Endothelial cell of umbilical vein (primary cell): Measurements from ENCODE around the gene PRPF18. TPM values are rescaled to one million over a fixed set of nuclear protein-coding genes. Genes with fewer than 3 reads are reported as not detected.

Experiments
- BruUV-seq: library from RNA; stranded (reverse); fragments of 400-500 nt; replicated peaks from 2 replicates; lab custom pipeline; 2021; lab: Mats Ljungman, UMichigan
- CTCF ChIA-PET: fragments of 300-600, 350-600 bp; sonication (Branson Sonifier 250); formaldehyde crosslinking; loops from one replicate; lab custom pipeline; 2021; ENCODE audit warnings: antibody characterized with exemption, inconsistent platforms; lab: Charles Lee
- POLR2A ChIA-PET: fragments of 300-600, 350-600 bp; sonication (Branson Sonifier 250); formaldehyde crosslinking; loops from one replicate; lab custom pipeline; 2021; ENCODE audit warnings: antibody characterized with exemption, inconsistent platforms; lab: Charles Lee
- DNase-seq: peaks from one replicate; pipeline ENCODE4 v3.0.0-alpha.2; 2011; ENCODE audit warnings: low read depth, low spot score
- FAIRE-seq: peaks from 2 replicates; lab custom pipeline; 2011; peaks lifted over from hg19 to GRCh38; lab: Jason Lieb, UNC
- H2AFZ ChIP-seq: 2 replicates; pipeline ENCODE4 v1.6.0; 2012; ENCODE audit warnings: low read depth, low read length, control low read depth, inconsistent platforms
- H3K27ac ChIP-seq: 2 replicates; pipeline ENCODE4 v1.5.1; 2011; ENCODE audit warnings: low read depth, mild to moderate bottlenecking, control low read depth, low read length, moderate library complexity; ENCODE audit not compliant: insufficient read depth
- H3K27me3 ChIP-seq, 2 experiments: 2 replicates each; pipeline versions ENCODE4 v1.6.0 to v1.6.1; 2011; ENCODE audit warnings: low read length in 2 of 2, mixed read lengths in 1 of 2; ENCODE audit not compliant: control insufficient read depth in 2 of 2, insufficient read depth in 2 of 2
- H3K36me3 ChIP-seq, 2 experiments: 2 replicates in 1 of 2; 3 replicates in 1 of 2; pipeline ENCODE4 v1.5.1; 2011; ENCODE audit warnings: low read length in 2 of 2, mild to moderate bottlenecking in 1 of 2, moderate library complexity in 1 of 2; ENCODE audit not compliant: control insufficient read depth in 2 of 2, insufficient read depth in 2 of 2; ENCODE audit errors: extremely low read depth in 1 of 2
- H3K4me1 ChIP-seq: 3 replicates; pipeline ENCODE4 v1.5.1; 2011; ENCODE audit warnings: mild to moderate bottlenecking, low read length; ENCODE audit not compliant: control insufficient read depth, insufficient read depth; ENCODE audit errors: extremely low read depth
- H3K4me2 ChIP-seq: 2 replicates; pipeline ENCODE4 v1.6.1; 2011; ENCODE audit warnings: low read length, control low read depth, mixed read lengths; ENCODE audit not compliant: insufficient read depth
- H3K4me3 ChIP-seq, 3 experiments: fragments of 200-600 bp in 1 of 3; sonication (generic), shearing (Covaris generic) in 1 of 3; replicated peaks in 1 of 3; 2 replicates each; pipeline ENCODE4 v1.5.1; 2011 to 2016; ENCODE audit warnings: control low read depth in 3 of 3, low read length in 3 of 3, mild to moderate bottlenecking in 2 of 3, inconsistent platforms in 1 of 3, low read depth in 1 of 3, moderate library complexity in 1 of 3; ENCODE audit not compliant: insufficient read depth in 1 of 3
- H3K79me2 ChIP-seq: 2 replicates; pipeline ENCODE4 v1.6.0; 2012; ENCODE audit warnings: low read length, inconsistent platforms; ENCODE audit not compliant: control insufficient read depth, insufficient read depth
- H3K9ac ChIP-seq: replicated peaks from 2 replicates; pipeline ENCODE3; 2011; ENCODE audit warnings: low read length, control low read depth; ENCODE audit not compliant: insufficient read depth; ENCODE audit errors: extremely low read depth
- H3K9me1 ChIP-seq: replicated peaks from 3 replicates; pipeline ENCODE4 v1.6.0; 2011; ENCODE audit warnings: mild to moderate bottlenecking, low read length; ENCODE audit not compliant: control insufficient read depth, insufficient read depth; ENCODE audit errors: extremely low read depth
- H3K9me3 ChIP-seq: replicated peaks from 2 replicates; pipeline ENCODE4 v1.5.1; 2012; ENCODE audit warnings: low read length, inconsistent platforms; ENCODE audit not compliant: control insufficient read depth, insufficient read depth
- H4K20me1 ChIP-seq: replicated peaks from 2 replicates; pipeline ENCODE3; 2011; ENCODE audit warnings: mild to moderate bottlenecking, low read length; ENCODE audit not compliant: control insufficient read depth, insufficient read depth; ENCODE audit errors: extremely low read depth
- CTCF ChIP-seq, 2 donors: IDR thresholded peaks; 1 replicate in 1 of 2; 2 replicates in 1 of 2; pipeline ENCODE4 v1.5.1; 2011; ENCODE audit warnings: low read length in 2 of 2, mild to moderate bottlenecking in 2 of 2, moderate library complexity in 2 of 2, control low read depth in 1 of 2, inconsistent platforms in 1 of 2, low read depth in 1 of 2; ENCODE audit not compliant: insufficient read depth in 1 of 2; ENCODE audit errors: extremely low read depth in 1 of 2
- EZH2 ChIP-seq: IDR thresholded peaks from 2 replicates; pipeline ENCODE4 v1.6.1; 2012; ENCODE audit warnings: borderline replicate concordance, low read depth, mild to moderate bottlenecking, moderate library complexity, low read length, inconsistent platforms; ENCODE audit not compliant: severe bottlenecking
- FOS ChIP-seq: IDR thresholded peaks from 2 replicates; pipeline ENCODE4 v1.6.1; 2011; ENCODE audit warnings: mild to moderate bottlenecking, low read length, moderate library complexity, borderline replicate concordance; ENCODE audit not compliant: insufficient read depth
- GATA2 ChIP-seq: IDR thresholded peaks from 2 replicates; pipeline ENCODE4 v1.7.0; 2011; ENCODE audit warnings: low read depth, mild to moderate bottlenecking, moderate library complexity, mixed read lengths, low read length; ENCODE audit not compliant: insufficient read length, insufficient read depth
- JUN ChIP-seq: IDR thresholded peaks from 2 replicates; pipeline ENCODE4 v1.6.1; 2011; ENCODE audit warnings: borderline replicate concordance, low read depth; ENCODE audit not compliant: insufficient read length, insufficient read depth
- MAX ChIP-seq: IDR thresholded peaks from 2 replicates; pipeline ENCODE4 v1.6.1; 2011; ENCODE audit not compliant: insufficient read depth, insufficient read length
- MYC ChIP-seq: IDR thresholded peaks from one replicate; pipeline ENCODE4 v1.6.1; 2011; ENCODE audit warnings: mild to moderate bottlenecking, low read depth, low read length
- POLR2A ChIP-seq: IDR thresholded peaks from 2 replicates; pipeline ENCODE4 v1.6.1; 2012; ENCODE audit warnings: low read depth, mild to moderate bottlenecking, control low read depth, low read length
- POLR2AphosphoS5 ChIP-seq: IDR thresholded peaks from 2 replicates; pipeline ENCODE4 v1.6.1; 2012; ENCODE audit warnings: low read depth, mild to moderate bottlenecking, control low read depth, low read length, moderate library complexity; ENCODE audit not compliant: insufficient read depth
- dilution Hi-C: fragments of 300-500 bp; cut with MboI; formaldehyde crosslinking; loops from one replicate; pipeline ENCODE4 v1.15.0; 2019; ENCODE audit warnings: low sequenced_read_pairs; ENCODE audit not compliant: extremely low pct_ligation_motif_present
- intact Hi-C: fragments of 100-400 bp; cut with micrococcal nuclease; formaldehyde crosslinking; loops from one replicate; pipeline ENCODE4 v1.10.0; 2022
- polyA plus RNA-seq, 4 experiments: library from polyadenylated mRNA; depleted of rRNA in 3 of 4; stranded (reverse) in 3 of 4; unstranded in 1 of 4; fragments of >200 nt; gene quantifications; 2 replicates each; pipeline versions ENCODE4 v1.2.1 to v1.2.3, GENCODE V29; 2011 to 2012; ENCODE audit warnings: missing spikeins in 1 of 4
- total RNA-seq: library from RNA; stranded (reverse); gene quantifications from 2 replicates; pipeline ENCODE4 v1.2.3, GENCODE V29; 2021

PRPF18 gene
- total and polyA plus RNA-seq, 2 donors (not counting 3 experiments of a cell fraction or from before 2014, with no cell fraction given) = 7.3 to 21.0 TPM

- TF ChIP-seq MYC (no peak), EZH2 (no peak), POLR2AphosphoS5 (no peak), POLR2A (no peak), FOS (no peak), MAX (no peak), CTCF (IDR thresholded peaks at IDR 0.05; ENCODE audit: extremely low read depth in 1 of 2, insufficient read depth in 1 of 2, low read depth in 1 of 2, low read length in 2 of 2) (no peak), GATA2 (no peak), JUN (no peak)
- intact Hi-C loops = loop anchor here (2.0 to 5.0 kb wide), 3 partner anchors 48 to 96 kb away; no protein-coding TSS in a partner anchor
These were observed 74.5 kb downstream of the PRPF18 start for GRCh38 chr10:13661256-13661655.

More at GRCh38 chr10:13661256-13661655, 74.5 kb downstream of the PRPF18 start:
- H2AFZ ChIP-seq = no peak overlapping the region
- BruUV-seq = no TSS peak
- no peak overlapping the region for H3K27ac ChIP-seq
- peaks cover 13% of the 10 kb centered on the region for H3K4me1 ChIP-seq
- POLR2A ChIA-PET = no interaction called here
- no peaks in the 10 kb centered on the region for H3K79me2 ChIP-seq
- no peaks in the 10 kb centered on the region for H3K9me3 ChIP-seq
- no peak for DNase-seq
- H3K4me2 ChIP-seq = no peak overlapping the region
- CTCF ChIA-PET = interaction anchor here (0.6 to 2.7 kb wide), 2 partner anchors 115 to 126 kb away, joined by 4 to 27 read pairs; no protein-coding TSS in a partner anchor
- H3K4me3 ChIP-seq = no peak overlapping the region
- no peak for FAIRE-seq
- no peak overlapping the region for H3K9ac ChIP-seq
- dilution Hi-C loops = no loop called here
- H4K20me1 ChIP-seq = no peaks in the 10 kb centered on the region
- no peaks in the 10 kb centered on the region for H3K27me3 ChIP-seq
- H3K9me1 ChIP-seq = no peaks in the 10 kb centered on the region
- peaks cover 26 to 45% of the 10 kb centered on the region in 2 experiments for H3K36me3 ChIP-seq
